ENCODE measurements around the gene GPX5.

Gene GPX5, protein sequence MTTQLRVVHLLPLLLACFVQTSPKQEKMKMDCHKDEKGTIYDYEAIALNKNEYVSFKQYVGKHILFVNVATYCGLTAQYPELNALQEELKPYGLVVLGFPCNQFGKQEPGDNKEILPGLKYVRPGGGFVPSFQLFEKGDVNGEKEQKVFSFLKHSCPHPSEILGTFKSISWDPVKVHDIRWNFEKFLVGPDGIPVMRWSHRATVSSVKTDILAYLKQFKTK

DNA sequence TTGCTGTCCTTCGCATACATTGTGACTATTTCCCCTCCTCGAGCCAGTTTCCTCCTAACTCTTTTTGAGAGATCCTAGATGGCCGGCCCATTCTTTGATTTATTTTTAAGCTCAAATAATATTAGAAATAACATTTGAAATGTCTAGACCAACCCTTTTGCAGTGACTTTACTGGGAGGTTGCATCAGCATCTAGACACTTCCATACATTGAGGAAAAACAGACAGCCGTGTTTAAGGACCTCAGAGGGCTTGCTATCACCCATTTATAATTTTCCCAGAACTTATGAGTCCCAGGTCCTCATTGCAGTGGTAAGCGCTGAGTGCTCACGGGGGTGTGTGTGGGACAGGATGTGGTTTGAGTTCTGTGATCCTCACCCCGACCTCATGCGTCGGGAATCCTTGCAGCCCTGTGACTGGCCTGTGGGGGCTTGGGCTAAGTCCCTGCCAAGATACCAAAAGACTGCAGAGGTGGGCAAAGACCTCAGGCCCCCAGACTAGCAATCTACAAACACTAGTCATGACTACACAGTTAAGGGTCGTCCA is at the start of gene GPX5:
Gene GPX5 (plus strand): TSS at position 386 of the 544 bp plus-strand sequence. CDS start 133 bp downstream, at position 519.
- Mint-ChIP-seq H3K9me3 (no peaks in the 10 kb centered on the region), H3K4me1 (peaks cover 28% of the 10 kb centered on the region), H3K4me3 (no peak within 1 kb of the TSS), H3K27me3 (peaks cover 22% of the 10 kb centered on the region), H3K27ac (no peak within 1 kb of the TSS), H3K36me3 (no peaks in the 10 kb centered on the region)

DNA sequence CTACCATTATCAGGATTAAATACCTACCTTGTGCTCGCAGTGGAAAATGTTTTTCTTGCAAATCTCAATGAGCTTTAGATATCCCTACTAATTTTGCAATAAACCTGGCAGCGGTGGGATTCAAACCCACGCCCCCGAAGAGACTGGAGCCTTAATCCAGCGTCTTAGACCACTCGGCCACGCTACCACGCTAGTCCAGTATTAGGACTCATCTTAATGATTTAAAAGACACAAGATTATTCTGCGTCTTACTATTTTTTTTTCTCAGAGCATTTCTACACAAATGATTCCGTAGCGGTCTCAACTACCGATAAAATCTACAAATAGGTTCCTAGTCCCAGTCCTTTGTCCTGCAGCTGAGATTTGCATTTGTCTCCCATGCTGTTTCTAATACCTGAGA is 47.2 kb upstream of the GPX5 start:
- Mint-ChIP-seq H3K9me3 (no peaks in the 10 kb centered on the region), H3K27me3 (peaks cover 64% of the 10 kb centered on the region), H3K4me1 (peaks cover 10% of the 10 kb centered on the region), H3K27ac (no peak overlapping the region), H3K36me3 (no peaks in the 10 kb centered on the region), H3K4me3 (no peak overlapping the region)

DNA sequence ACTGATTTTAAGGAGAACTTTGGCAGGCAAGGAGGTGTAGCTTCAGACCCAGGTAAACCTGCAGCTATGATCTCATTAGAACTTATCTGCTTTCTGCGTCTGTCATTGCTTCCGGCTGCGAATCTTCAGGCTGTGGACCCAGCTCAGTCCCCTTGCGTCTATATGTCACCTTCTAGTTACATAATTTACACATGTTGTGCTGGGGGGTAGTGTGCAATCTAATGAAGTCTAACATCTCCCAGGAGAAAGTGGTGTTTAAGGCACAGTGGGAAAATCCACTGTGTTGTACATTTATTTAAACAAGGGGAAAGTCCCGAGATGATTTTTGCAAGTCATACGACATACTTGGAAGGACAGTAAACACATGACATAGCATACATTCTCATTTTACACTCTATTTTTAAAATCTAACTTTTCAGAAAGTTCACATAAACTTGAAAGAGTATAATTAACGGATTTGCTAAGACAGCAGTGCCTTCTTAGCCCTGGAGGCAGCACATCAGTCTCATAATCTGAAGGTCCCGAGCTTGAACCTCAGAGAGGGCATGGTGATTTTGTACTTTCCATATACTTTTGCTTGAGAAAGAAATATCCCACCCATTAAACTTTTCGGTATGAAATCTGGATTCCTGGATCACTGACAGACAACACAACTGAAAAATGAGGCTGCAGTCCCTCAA is 45.3 kb upstream of the GPX5 start:
- Mint-ChIP-seq H3K36me3 (no peaks in the 10 kb centered on the region), H3K27ac (no peak overlapping the region), H3K9me3 (no peaks in the 10 kb centered on the region), H3K4me1 (peaks cover 10% of the 10 kb centered on the region), H3K4me3 (no peak overlapping the region), H3K27me3 (peaks cover 59% of the 10 kb centered on the region)

DNA sequence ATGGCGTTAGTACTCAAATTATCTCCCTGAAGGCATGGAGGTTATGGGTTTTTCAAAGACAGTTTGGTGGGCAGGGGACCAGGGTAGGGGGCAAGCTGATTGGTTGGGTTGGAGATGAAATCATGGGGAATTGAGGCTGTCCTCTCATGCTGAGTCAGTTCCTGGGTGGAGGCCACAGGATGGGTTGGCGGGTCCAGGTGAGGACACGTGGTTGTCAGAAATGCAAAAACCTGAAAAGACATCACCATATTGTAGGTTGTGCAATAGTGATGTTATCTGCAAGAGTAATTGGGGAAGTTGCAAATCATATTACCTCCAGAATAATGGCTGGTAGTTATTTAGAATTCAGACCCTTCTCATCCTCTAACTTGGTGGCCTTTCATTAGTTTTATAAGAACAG is 40.2 kb upstream of the GPX5 start:
- peaks cover 48% of the 10 kb centered on the region for H3K27me3 Mint-ChIP-seq
- no peaks in the 10 kb centered on the region for H3K9me3 Mint-ChIP-seq
- H3K4me1 Mint-ChIP-seq, result peaks cover 16% of the 10 kb centered on the region
- H3K36me3 Mint-ChIP-seq, result no peaks in the 10 kb centered on the region
- no peak overlapping the region for H3K4me3 Mint-ChIP-seq
- no peak overlapping the region for H3K27ac Mint-ChIP-seq

DNA sequence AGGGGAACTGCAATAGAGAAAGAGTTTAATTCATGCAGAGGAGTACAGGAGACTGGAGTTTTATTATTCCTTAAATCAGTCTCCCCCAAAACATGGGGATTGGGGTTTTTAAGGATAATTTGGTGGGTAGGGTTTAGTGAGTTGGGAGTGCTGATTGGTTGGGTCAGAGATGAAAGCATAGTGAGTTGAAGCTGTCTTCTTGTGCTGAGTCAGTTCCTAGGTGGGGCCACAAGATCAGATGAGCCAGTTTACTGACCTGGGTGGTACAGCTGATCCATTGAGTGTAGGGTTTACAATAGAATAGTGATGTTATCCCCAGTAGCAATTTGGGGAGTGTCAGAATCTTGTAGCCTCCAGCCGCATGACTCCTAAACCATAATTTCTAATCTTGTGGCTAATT is 39.1 kb upstream of the GPX5 start:
- H3K4me1 Mint-ChIP-seq, result peaks cover 19% of the 10 kb centered on the region
- H3K27ac Mint-ChIP-seq, result no peak overlapping the region
- H3K36me3 Mint-ChIP-seq, result no peaks in the 10 kb centered on the region
- H3K27me3 Mint-ChIP-seq, result peaks cover 51% of the 10 kb centered on the region
- H3K4me3 Mint-ChIP-seq, result no peak overlapping the region
- no peaks in the 10 kb centered on the region for H3K9me3 Mint-ChIP-seq

DNA sequence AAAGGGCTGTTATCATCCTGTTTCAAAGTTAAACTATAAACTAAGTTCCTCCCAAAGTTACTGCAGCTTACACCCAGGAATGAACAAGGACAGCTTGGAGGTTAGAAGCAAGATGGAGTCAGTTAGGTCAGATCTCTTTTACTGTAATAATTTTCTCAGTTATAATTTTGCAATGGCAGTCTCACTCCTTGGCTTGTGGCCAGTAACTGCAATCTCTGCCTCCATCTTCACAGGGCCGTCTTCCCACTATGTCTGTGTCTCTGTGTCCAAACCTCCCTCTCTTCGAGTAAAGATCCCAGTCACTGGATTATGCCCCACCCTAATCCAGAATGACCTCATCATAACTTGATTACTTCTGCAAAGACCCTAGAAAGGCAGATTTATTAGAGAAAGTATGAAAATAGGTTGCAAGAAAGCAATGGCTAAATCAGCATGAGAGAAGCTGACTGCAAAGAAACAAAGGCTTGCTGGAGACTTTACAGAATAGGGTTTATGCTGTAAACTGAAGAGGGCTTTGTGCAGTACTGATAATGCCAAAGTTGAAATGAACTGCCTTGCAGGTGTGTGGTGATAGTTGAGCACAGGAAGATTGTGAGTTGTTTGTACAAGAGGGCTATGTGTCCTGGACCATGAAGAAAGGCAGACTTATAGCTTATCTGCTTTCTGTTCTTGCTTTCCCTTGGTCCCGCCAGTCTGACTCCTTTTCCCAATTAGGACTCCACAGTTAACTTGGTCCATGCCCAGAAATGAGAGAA is 38.5 kb upstream of the GPX5 start:
- Mint-ChIP-seq H3K27me3 (peaks cover 49% of the 10 kb centered on the region), H3K9me3 (no peaks in the 10 kb centered on the region), H3K27ac (no peak overlapping the region), H3K36me3 (no peaks in the 10 kb centered on the region), H3K4me1 (peaks cover 22% of the 10 kb centered on the region), H3K4me3 (no peak overlapping the region)

DNA sequence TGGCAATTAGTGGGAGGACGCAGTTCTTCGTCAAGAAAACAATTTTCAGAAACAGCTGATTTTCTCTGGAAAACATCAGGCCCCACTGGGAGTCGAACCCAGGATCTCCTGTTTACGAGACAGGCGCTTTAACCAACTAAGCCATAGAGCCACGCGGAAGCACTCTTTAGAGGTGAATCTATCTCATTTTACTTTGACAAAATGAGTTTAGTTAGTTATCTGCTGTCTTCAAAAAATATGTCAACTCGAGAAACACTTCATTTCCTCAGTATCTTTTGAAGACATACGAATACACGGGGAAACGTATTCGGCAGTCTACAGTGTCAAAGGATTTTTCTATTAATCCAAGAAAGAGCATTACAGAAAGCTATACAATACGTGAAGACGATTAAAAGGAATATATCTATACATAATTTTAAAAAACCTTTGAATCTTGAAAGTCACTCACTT is 36.7 kb upstream of the GPX5 start:
- peaks cover 22% of the 10 kb centered on the region for H3K4me1 Mint-ChIP-seq
- H3K36me3 Mint-ChIP-seq, result no peaks in the 10 kb centered on the region
- peak overlapping the region; percentile 77 for H3K4me3 Mint-ChIP-seq
- H3K9me3 Mint-ChIP-seq, result no peaks in the 10 kb centered on the region
- H3K27ac Mint-ChIP-seq, result peak overlapping the region; percentile 90
- peaks cover 45% of the 10 kb centered on the region for H3K27me3 Mint-ChIP-seq

DNA sequence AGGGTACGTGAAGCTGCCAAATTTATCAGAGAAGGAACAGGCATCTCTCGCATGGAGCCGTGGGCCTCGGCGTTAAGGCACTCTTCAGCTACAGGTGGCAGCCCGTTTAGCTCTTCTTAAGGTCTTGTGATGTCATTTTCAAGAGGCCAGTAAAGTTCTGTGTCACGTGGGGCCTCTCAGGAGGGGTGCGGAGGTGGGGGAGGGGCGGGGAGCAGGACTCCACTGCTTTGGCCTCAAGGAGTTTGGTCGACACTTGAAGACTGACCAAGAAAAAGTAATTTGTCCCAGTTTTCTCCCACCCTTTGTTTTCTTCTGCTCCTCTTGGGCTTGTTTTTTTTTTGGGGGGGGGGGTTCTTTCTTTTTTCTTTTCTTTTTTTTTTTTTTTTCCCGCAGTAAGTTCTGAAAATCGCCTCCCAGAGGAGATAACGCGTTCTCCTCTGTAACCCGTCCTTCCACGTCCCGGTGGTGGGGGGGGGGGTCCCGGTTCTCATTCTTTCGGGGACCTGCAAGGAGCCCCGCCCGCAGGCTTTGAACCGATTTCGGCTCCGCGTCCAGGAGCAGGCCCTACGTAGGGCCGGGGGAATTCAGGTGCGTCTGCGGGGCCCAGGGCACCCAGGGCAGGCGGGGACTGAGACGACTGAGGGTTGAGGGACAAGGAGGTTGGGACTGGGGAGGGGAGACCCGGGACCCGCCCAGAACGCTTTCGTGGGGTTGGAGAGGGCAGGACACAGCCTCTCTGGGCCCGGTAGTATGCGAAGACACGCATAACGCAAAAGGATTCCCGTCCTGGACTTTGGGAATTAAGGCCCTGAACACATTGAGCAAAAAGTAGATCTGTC is 36.1 kb upstream of the GPX5 start:
- no peaks in the 10 kb centered on the region for H3K9me3 Mint-ChIP-seq
- H3K4me1 Mint-ChIP-seq, result peaks cover 22% of the 10 kb centered on the region
- H3K27me3 Mint-ChIP-seq, result peaks cover 45% of the 10 kb centered on the region
- no peaks in the 10 kb centered on the region for H3K36me3 Mint-ChIP-seq
- H3K27ac Mint-ChIP-seq, result peak overlapping the region; percentile 65
- H3K4me3 Mint-ChIP-seq, result peak overlapping the region; percentile 77

DNA sequence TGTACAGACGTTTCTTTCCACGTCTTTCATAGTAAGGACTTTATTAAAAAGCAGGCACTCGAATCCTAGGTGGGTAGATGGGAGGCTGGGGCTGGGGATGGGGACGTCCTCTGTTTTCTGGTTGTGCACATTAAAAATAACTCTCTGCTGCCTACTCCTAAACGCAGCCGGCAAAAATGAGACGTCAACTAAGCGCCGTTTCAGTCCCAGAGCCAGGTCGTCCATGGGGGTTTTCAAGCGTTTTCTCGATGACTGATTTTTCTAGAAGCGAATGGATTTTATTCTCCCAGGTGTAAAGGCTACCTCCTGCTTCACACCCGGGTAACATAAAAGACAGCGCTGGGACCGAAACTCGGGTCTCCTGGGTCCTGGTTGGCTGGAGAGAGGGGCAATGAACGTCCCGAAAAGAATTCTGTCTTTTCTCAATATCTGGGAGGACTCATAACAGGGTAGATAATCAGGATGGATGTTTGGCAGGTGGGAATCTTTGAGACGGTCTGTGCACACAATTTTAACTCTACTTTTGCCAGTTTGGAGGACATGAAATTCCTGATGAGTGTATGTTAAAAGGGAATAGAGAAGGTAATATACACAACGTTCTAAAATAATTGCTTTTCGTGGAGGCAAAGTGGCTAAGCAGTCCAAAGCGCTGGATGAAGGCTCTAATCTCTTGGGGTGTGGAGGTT is 35.3 kb upstream of the GPX5 start:
- Mint-ChIP-seq H3K9me3 (no peaks in the 10 kb centered on the region), H3K4me3 (peak overlapping the region; percentile 77), H3K27ac (peak overlapping the region; percentile 25), H3K36me3 (no peaks in the 10 kb centered on the region), H3K4me1 (peaks cover 22% of the 10 kb centered on the region), H3K27me3 (peaks cover 45% of the 10 kb centered on the region)

DNA sequence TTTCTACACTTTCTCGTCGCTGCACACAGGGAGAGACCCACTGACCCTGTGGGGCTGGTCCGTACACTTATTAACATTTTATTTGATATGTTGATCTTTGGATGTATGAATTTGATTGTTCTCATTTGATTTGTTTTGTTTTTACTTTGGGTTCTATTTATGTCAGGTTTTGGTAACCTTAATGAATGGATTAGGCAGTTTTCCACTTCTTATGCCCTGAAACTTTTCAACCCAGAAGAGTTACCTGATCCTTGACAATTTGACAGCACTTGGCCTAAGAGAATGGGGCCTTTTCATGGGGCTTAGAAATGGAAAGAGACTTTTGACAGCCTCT is 33.7 kb upstream of the GPX5 start:
- Mint-ChIP-seq H3K9me3 (no peaks in the 10 kb centered on the region), H3K4me1 (peaks cover 22% of the 10 kb centered on the region), H3K4me3 (no peak overlapping the region), H3K36me3 (no peaks in the 10 kb centered on the region), H3K27ac (no peak overlapping the region), H3K27me3 (peaks cover 43% of the 10 kb centered on the region)

DNA sequence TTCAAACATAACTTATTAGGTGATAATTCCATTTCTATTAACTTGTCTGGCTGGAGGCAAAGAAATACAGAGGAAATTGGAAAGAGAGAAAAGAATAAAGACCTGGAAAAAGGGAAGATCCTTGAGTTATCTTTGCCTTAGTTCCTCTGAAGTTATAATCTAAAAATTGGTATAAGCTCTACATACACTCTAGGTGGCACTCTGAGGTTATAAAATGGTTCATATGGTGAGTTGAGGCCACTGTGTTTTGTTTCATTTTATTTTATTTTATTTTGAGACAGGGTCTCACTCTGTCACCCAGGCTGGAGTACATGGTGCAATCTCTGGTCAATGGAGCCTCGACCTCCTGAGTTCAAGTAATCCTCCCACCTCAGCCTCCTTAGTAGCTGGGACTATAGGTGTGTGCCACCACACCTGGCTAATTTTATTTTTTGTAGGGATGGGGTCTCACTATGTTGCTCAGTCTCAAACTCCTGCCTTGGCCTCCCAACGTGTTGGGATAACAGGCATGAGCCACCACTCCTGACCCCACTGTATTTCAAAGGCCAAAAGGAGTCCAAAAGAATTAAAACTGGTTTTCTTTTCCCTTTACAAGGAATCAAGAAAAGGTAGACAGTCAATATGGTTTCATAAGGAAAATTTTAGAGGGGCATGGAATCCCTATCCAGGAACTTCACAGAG is 29.4 kb upstream of the GPX5 start:
- Mint-ChIP-seq H3K27ac (no peak overlapping the region), H3K27me3 (peaks cover 20% of the 10 kb centered on the region), H3K4me1 (peaks cover 3% of the 10 kb centered on the region), H3K4me3 (no peak overlapping the region), H3K9me3 (no peaks in the 10 kb centered on the region), H3K36me3 (no peaks in the 10 kb centered on the region)

DNA sequence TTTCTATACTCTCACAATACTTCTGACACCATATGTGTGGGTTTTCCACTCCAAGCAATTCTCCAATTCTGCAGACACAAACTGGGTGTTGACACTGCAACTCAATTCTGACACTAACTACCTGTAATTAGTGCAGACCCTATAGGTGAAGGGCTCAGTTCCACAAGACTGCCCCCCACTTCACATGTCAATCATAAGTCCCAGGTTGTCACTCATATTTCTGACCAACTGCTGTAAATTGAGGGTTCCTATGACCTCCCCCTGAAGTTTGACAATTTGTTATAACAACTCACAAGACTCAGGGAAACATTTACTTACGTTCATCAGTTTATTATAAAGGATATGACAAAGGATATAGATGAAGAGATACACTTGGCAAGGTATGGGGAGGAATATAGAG is 28.4 kb upstream of the GPX5 start:
- H3K36me3 Mint-ChIP-seq, result no peaks in the 10 kb centered on the region
- no peaks in the 10 kb centered on the region for H3K9me3 Mint-ChIP-seq
- H3K4me3 Mint-ChIP-seq, result no peak overlapping the region
- no peaks in the 10 kb centered on the region for H3K4me1 Mint-ChIP-seq
- peaks cover 15% of the 10 kb centered on the region for H3K27me3 Mint-ChIP-seq
- no peak overlapping the region for H3K27ac Mint-ChIP-seq

DNA sequence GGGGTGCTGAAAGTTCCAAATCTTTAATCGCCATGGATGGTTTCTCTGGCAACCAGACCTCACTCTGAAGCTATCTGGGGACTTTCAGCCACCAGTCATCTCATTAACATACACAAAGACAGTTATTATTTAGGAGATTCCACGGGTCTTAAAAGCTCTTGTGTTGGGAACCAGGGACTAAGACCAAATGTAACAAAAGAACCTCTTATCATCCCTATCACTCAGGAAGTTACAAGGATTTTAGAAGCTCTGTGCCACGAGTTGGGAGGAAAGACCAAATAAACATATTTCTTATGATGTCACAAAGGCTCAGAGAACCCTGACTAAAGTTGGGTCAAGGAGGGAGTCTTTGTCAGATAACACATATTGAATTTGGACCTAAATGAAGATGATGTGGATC is 27.8 kb upstream of the GPX5 start:
- H3K4me3 Mint-ChIP-seq, result no peak overlapping the region
- H3K4me1 Mint-ChIP-seq, result no peaks in the 10 kb centered on the region
- H3K9me3 Mint-ChIP-seq, result no peaks in the 10 kb centered on the region
- H3K27ac Mint-ChIP-seq, result no peak overlapping the region
- H3K27me3 Mint-ChIP-seq, result peaks cover 10% of the 10 kb centered on the region
- H3K36me3 Mint-ChIP-seq, result no peaks in the 10 kb centered on the region

DNA sequence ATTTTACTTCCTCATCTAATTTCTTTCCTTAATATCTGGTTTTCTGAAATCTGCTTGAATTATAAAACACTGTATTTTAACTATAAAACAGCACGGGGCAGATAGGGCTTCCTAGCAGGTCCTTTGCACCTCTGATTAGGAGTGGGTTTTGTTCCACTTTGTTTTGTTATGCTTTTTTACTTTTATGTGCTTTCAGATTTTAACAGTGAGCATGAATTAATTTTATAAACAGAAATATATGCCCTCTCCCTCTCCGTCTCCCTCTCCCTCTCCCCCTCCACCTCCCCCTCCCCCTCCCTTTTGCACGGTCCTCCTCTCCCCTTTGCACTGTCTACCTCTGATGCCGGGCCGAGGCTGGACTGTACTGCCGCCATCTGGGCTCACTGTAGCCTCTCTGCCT is 24.4 kb upstream of the GPX5 start:
- Mint-ChIP-seq H3K36me3 (no peaks in the 10 kb centered on the region), H3K9me3 (no peaks in the 10 kb centered on the region), H3K4me1 (peaks cover 5% of the 10 kb centered on the region), H3K27me3 (no peaks in the 10 kb centered on the region), H3K4me3 (no peak overlapping the region), H3K27ac (no peak overlapping the region)
